Activated naive CD8-positive, alpha-beta T cell treated with anti-CD3 and anti-CD28 coated beads, Interleukin-2, amount 10 ng/mL, durations not matched to agents 7 days and 5 days (primary cell): ENCODE results near the gene LRP1B. TPM values are rescaled to one million over a fixed set of nuclear protein-coding genes. Genes with fewer than 3 reads are reported as not detected.
"Not testable (repeated sequence)": the region's sequence is repeated elsewhere in the genome, so short reads cannot be mapped to it uniquely, and the experiment has no call there.

Experiments used
- ATAC-seq: fragments of 150-1000 bp; cut with Tn5 transposase; one replicate; pipeline ENCODE4 v1.10.0; 2021; ENCODE audit warnings: low read depth, moderate library complexity
- POLR2A ChIA-PET: fragments of 350-600 bp; sonication (Branson Sonifier 250); formaldehyde crosslinking; loops from one replicate; lab custom pipeline; 2021; ENCODE audit warnings: antibody characterized with exemption; lab: Charles Lee
- DNase-seq: peaks from one replicate; pipeline ENCODE4 v3.0.0; 2021
- H3K27ac Mint-ChIP-seq: one replicate; pipeline ENCODE4 v1.8.0; 2022; ENCODE audit warnings: mild to moderate bottlenecking, mixed read lengths
- H3K27me3 Mint-ChIP-seq: one replicate; pipeline ENCODE4 v1.8.0; 2022; ENCODE audit warnings: mild to moderate bottlenecking, moderate library complexity, mixed read lengths
- H3K36me3 Mint-ChIP-seq: one replicate; pipeline ENCODE4 v1.8.0; 2021; ENCODE audit warnings: mild to moderate bottlenecking, mixed read lengths
- H3K4me1 Mint-ChIP-seq: one replicate; pipeline ENCODE4 v1.8.0; 2021; ENCODE audit warnings: mixed read lengths
- H3K4me3 Mint-ChIP-seq: one replicate; pipeline ENCODE4 v1.8.0; 2022; ENCODE audit warnings: mild to moderate bottlenecking, moderate library complexity, mixed read lengths
- H3K9me3 Mint-ChIP-seq: one replicate; pipeline ENCODE4 v1.8.0; 2021; ENCODE audit warnings: mixed read lengths
- total RNA-seq, 2 experiments: library from RNA; stranded (reverse); gene quantifications; one replicate each; pipeline ENCODE4 v1.2.3, GENCODE V29; 2021

Gene LRP1B
- total RNA-seq, 2 experiments from 2014 or later: not detected

GRCh38 chr2:140586379-140586778 is 1544.4 kb downstream of the LRP1B start:
- ATAC-seq: no peak

GRCh38 chr2:140585016-140585415 is 1545.8 kb downstream of the LRP1B start:
- Mint-ChIP-seq H3K27me3 (no peaks in the 10 kb centered on the region), H3K36me3 (no peaks in the 10 kb centered on the region), H3K9me3 (no peaks in the 10 kb centered on the region), H3K27ac (no peak overlapping the region), H3K4me1 (no peaks in the 10 kb centered on the region), H3K4me3 (no peak overlapping the region)
- POLR2A ChIA-PET: no interaction called here
- no peak for ATAC-seq
- no peak for DNase-seq

More at GRCh38 chr2:140586379-140586778, 1544.4 kb downstream of the LRP1B start:
- no peaks in the 10 kb centered on the region for H3K4me1 Mint-ChIP-seq
- no peaks in the 10 kb centered on the region for H3K27me3 Mint-ChIP-seq
- no peak overlapping the region for H3K4me3 Mint-ChIP-seq
- H3K27ac Mint-ChIP-seq: no peak overlapping the region
- POLR2A ChIA-PET: no interaction called here
- no peaks in the 10 kb centered on the region for H3K36me3 Mint-ChIP-seq
- no peaks in the 10 kb centered on the region for H3K9me3 Mint-ChIP-seq
- no peak for DNase-seq

GRCh38 chr2:140584471-140584870 is 1546.3 kb downstream of the LRP1B start:
- H3K36me3 Mint-ChIP-seq: no peaks in the 10 kb centered on the region
- POLR2A ChIA-PET: no interaction called here

GRCh38 chr2:140580532-140581151 is 1550.2 kb downstream of the LRP1B start:
- POLR2A ChIA-PET: no interaction called here
- Mint-ChIP-seq H3K27me3 (no peaks in the 10 kb centered on the region), H3K4me3 (no peak overlapping the region), H3K36me3 (no peaks in the 10 kb centered on the region), H3K27ac (no peak overlapping the region), H3K9me3 (peaks cover 8% of the 10 kb centered on the region), H3K4me1 (no peaks in the 10 kb centered on the region)
- ATAC-seq (no peak), DNase-seq (no peak)

More at GRCh38 chr2:140584471-140584870, 1546.3 kb downstream of the LRP1B start:
- H3K4me3 Mint-ChIP-seq: no peak overlapping the region
- no peaks in the 10 kb centered on the region for H3K27me3 Mint-ChIP-seq
- DNase-seq (no peak), ATAC-seq (no peak)
- no peaks in the 10 kb centered on the region for H3K4me1 Mint-ChIP-seq
- H3K27ac Mint-ChIP-seq: no peak overlapping the region
- no peaks in the 10 kb centered on the region for H3K9me3 Mint-ChIP-seq

GRCh38 chr2:140577453-140577852 is 1553.4 kb downstream of the LRP1B start:
- ATAC-seq: no peak
- DNase-seq: no peak
- H3K4me3 Mint-ChIP-seq: no peak overlapping the region
- POLR2A ChIA-PET: no interaction called here
- no peaks in the 10 kb centered on the region for H3K27me3 Mint-ChIP-seq
- H3K4me1 Mint-ChIP-seq: no peaks in the 10 kb centered on the region
- H3K27ac Mint-ChIP-seq: no peak overlapping the region
- peaks cover 8% of the 10 kb centered on the region for H3K9me3 Mint-ChIP-seq
- no peaks in the 10 kb centered on the region for H3K36me3 Mint-ChIP-seq

- ATAC-seq (no peak), DNase-seq (no peak)
- Mint-ChIP-seq H3K4me1 (no peaks in the 10 kb centered on the region), H3K27me3 (no peaks in the 10 kb centered on the region), H3K27ac (no peak overlapping the region), H3K9me3 (peaks cover 5% of the 10 kb centered on the region), H3K36me3 (no peaks in the 10 kb centered on the region), H3K4me3 (no peak overlapping the region)
- POLR2A ChIA-PET: no interaction called here
Measured at GRCh38 chr2:140567734-140568133, 1563.1 kb downstream of the LRP1B start.

- POLR2A ChIA-PET: no interaction called here
- Mint-ChIP-seq H3K27ac (no peak overlapping the region), H3K4me1 (no peaks in the 10 kb centered on the region), H3K36me3 (no peaks in the 10 kb centered on the region), H3K4me3 (no peak overlapping the region), H3K9me3 (peaks cover 4% of the 10 kb centered on the region), H3K27me3 (no peaks in the 10 kb centered on the region)
- ATAC-seq: no peak
- no peak for DNase-seq
Measured at GRCh38 chr2:140565756-140566155, 1565.1 kb downstream of the LRP1B start.

- Mint-ChIP-seq H3K27me3 (no peaks in the 10 kb centered on the region), H3K9me3 (no peaks in the 10 kb centered on the region), H3K4me3 (no peak overlapping the region), H3K36me3 (no peaks in the 10 kb centered on the region), H3K27ac (no peak overlapping the region), H3K4me1 (no peaks in the 10 kb centered on the region)
- no peak for ATAC-seq
- POLR2A ChIA-PET: no interaction called here
- DNase-seq: no peak
Measured at GRCh38 chr2:140555701-140556100, 1575.1 kb downstream of the LRP1B start.

- POLR2A ChIA-PET: no interaction called here
- no peak for DNase-seq
- ATAC-seq: no peak
- H3K27ac Mint-ChIP-seq: no peak overlapping the region
- H3K4me1 Mint-ChIP-seq: no peaks in the 10 kb centered on the region
- H3K9me3 Mint-ChIP-seq: peaks cover 1% of the 10 kb centered on the region
- H3K4me3 Mint-ChIP-seq: no peak overlapping the region
- H3K27me3 Mint-ChIP-seq: no peaks in the 10 kb centered on the region
- H3K36me3 Mint-ChIP-seq: no peaks in the 10 kb centered on the region
Measured at GRCh38 chr2:140552634-140553033, 1578.2 kb downstream of the LRP1B start.

GRCh38 chr2:140551287-140551686 is 1579.5 kb downstream of the LRP1B start:
- Mint-ChIP-seq H3K9me3 (peaks cover 1% of the 10 kb centered on the region), H3K4me3 (no peak overlapping the region), H3K36me3 (no peaks in the 10 kb centered on the region), H3K4me1 (no peaks in the 10 kb centered on the region), H3K27ac (no peak overlapping the region), H3K27me3 (no peaks in the 10 kb centered on the region)
- POLR2A ChIA-PET: no interaction called here
- ATAC-seq (no peak), DNase-seq (no peak)

GRCh38 chr2:140550821-140551220 is 1580.0 kb downstream of the LRP1B start:
- Mint-ChIP-seq H3K4me3 (no peak overlapping the region), H3K27me3 (no peaks in the 10 kb centered on the region), H3K9me3 (peaks cover 1% of the 10 kb centered on the region), H3K4me1 (no peaks in the 10 kb centered on the region), H3K27ac (no peak overlapping the region), H3K36me3 (no peaks in the 10 kb centered on the region)
- POLR2A ChIA-PET: no interaction called here
- no peak for ATAC-seq
- DNase-seq: no peak

GRCh38 chr2:140544769-140545168 is 1586.0 kb downstream of the LRP1B start:
- POLR2A ChIA-PET, H3K27me3 Mint-ChIP-seq, H3K9me3 Mint-ChIP-seq, DNase-seq, H3K36me3 Mint-ChIP-seq, H3K4me3 Mint-ChIP-seq, H3K27ac Mint-ChIP-seq, ATAC-seq, H3K4me1 Mint-ChIP-seq: not testable (repeated sequence)

GRCh38 chr2:140542627-140543026 is 1588.2 kb downstream of the LRP1B start:
- peaks cover 1% of the 10 kb centered on the region for H3K9me3 Mint-ChIP-seq
- H3K4me3 Mint-ChIP-seq: no peak overlapping the region

GRCh38 chr2:140539242-140539875 is 1591.5 kb downstream of the LRP1B start:
- Mint-ChIP-seq H3K36me3 (no peaks in the 10 kb centered on the region), H3K4me1 (no peaks in the 10 kb centered on the region), H3K27ac (no peak overlapping the region), H3K27me3 (no peaks in the 10 kb centered on the region), H3K4me3 (no peak overlapping the region), H3K9me3 (peaks cover under 1% of the 10 kb centered on the region)
- POLR2A ChIA-PET: no interaction called here
- ATAC-seq (no peak), DNase-seq (no peak)

More at GRCh38 chr2:140542627-140543026, 1588.2 kb downstream of the LRP1B start:
- POLR2A ChIA-PET: no interaction called here
- ATAC-seq (no peak), DNase-seq (no peak)
- no peak overlapping the region for H3K27ac Mint-ChIP-seq
- no peaks in the 10 kb centered on the region for H3K36me3 Mint-ChIP-seq
- no peaks in the 10 kb centered on the region for H3K27me3 Mint-ChIP-seq
- H3K4me1 Mint-ChIP-seq: no peaks in the 10 kb centered on the region
